Muscle of leg (tissue), 11 donors: ENCODE results near the gene BFSP2. TPM values are rescaled to one million over a fixed set of nuclear protein-coding genes. Genes with fewer than 3 reads are reported as not detected.

Experiments used
- DNase-seq: peaks from one replicate; pipeline ENCODE4 v3.0.0; 2013
- H3K27ac ChIP-seq: one replicate; pipeline ENCODE4 v1.5.1; 2013; ENCODE audit warnings: mild to moderate bottlenecking, low read length, control low read depth
- H3K27me3 ChIP-seq: one replicate; pipeline ENCODE4 v1.6.1; 2013; ENCODE audit warnings: low read length; ENCODE audit not compliant: control insufficient read depth, insufficient read depth
- H3K36me3 ChIP-seq: one replicate; pipeline ENCODE4 v1.6.1; 2013; ENCODE audit warnings: low read length; ENCODE audit not compliant: control insufficient read depth, insufficient read depth
- H3K4me1 ChIP-seq: one replicate; pipeline ENCODE4 v1.6.1; 2013; ENCODE audit warnings: low read length; ENCODE audit not compliant: control insufficient read depth, insufficient read depth
- H3K4me3 ChIP-seq: one replicate; pipeline ENCODE4 v1.5.1; 2013; ENCODE audit warnings: low read length, control low read depth
- H3K9me3 ChIP-seq: replicated peaks from 2 replicates; pipeline ENCODE4 v1.6.1; 2013; ENCODE audit warnings: low read depth, low read length; ENCODE audit not compliant: control insufficient read depth
- WGBS: methylation state at CpG from one replicate; pipeline ENCODE4 v1.1.5; 2013; ENCODE audit warnings: missing lambda C conversion rate; ENCODE audit not compliant: insufficient coverage; 5-methylcytosine and 5-hydroxymethylcytosine counted together
- polyA plus RNA-seq, 8 donors: library from polyadenylated mRNA; unstranded; fragments of 120-200 nt; gene quantifications; one replicate each; pipeline versions ENCODE4 v1.2.1 to v1.2.3, GENCODE V29; 2013; ENCODE audit warnings: inconsistent platforms in 1 of 8, low replicate concordance in 1 of 8; ENCODE audit not compliant: insufficient read length in 8 of 8, insufficient read depth in 1 of 8
- total RNA-seq: library from RNA; stranded (reverse); fragments of 120-200 nt; gene quantifications from one replicate; pipeline ENCODE4 v1.2.4, GENCODE V29; 2013

Gene BFSP2
- total and polyA plus RNA-seq, 9 donors = not detected

DNA sequence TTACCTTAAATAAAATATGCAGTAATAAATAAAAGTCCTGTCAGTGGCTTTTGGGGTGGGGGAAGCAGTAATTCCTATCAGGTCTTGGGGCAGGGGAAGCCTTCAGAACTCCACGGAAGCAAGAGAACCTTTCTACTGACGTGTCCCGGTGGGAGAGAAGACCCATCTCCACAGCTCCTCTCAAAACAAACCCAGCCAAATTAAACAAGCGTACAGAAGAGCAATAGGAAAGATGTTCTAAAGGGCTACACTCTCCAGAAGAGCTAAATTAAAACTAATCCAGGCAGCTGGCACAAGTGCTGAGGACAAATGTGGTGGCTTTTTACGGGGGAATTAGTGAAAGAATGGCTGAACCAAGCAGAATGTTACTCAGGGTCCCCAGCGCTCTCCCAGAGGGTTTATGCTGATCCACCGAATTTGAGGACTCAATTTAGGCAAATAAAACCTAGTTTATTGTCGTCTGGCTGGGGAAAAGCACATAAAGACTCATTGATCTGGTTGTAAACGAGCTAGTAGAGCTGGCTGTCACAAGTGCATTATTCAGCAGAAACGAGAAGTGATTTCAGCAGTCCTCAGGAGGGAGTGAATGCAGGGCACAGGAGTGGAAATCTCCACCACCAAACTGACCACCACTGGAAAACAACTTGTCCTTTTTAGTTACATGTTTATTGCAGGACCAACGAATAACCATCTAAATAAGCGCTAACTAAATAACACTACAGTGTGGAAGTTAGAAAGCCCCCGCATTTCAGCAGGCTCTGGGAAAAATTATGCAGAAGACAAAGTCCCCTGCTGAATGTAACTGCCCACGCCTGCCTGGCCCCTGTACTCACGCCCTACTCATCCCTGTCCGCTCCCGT lies 13.5 kb downstream of the BFSP2 start:
- Histone ChIP-seq H3K4me3 (no peak overlapping the region), H3K27ac (no peak overlapping the region), H3K9me3 (no peaks in the 10 kb centered on the region), H3K36me3 (no peaks in the 10 kb centered on the region), H3K4me1 (peaks cover 12% of the 10 kb centered on the region), H3K27me3 (peaks cover 10% of the 10 kb centered on the region)
- WGBS = 18% methylated on average over 10 of the region's 17 CpGs
- DNase-seq = peak; percentile 33

DNA sequence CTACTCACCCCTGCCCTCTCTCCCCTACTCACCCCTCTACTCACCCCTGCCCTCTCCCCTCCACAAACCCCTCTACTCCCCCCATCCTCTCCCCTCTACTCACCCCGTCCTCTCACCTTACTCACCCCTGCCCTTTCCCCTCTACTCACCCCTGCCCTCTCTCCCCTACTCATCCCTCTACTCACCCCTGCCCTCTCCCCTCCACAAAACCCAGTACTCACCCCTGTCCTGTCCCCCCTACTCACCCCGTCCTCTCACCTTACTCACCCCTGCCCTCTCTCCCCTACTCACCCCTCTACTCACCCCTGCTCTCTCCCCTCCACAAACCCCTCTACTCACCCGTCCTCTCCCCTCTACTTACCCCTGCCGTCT lies 14.2 kb downstream of the BFSP2 start:
- WGBS = 86% methylated on average over 4 of the region's 4 CpGs
- Histone ChIP-seq H3K36me3 (no peaks in the 10 kb centered on the region), H3K4me3 (no peak overlapping the region), H3K4me1 (peaks cover 12% of the 10 kb centered on the region), H3K9me3 (no peaks in the 10 kb centered on the region), H3K27me3 (peaks cover 10% of the 10 kb centered on the region), H3K27ac (no peak overlapping the region)
- DNase-seq = no peak

DNA sequence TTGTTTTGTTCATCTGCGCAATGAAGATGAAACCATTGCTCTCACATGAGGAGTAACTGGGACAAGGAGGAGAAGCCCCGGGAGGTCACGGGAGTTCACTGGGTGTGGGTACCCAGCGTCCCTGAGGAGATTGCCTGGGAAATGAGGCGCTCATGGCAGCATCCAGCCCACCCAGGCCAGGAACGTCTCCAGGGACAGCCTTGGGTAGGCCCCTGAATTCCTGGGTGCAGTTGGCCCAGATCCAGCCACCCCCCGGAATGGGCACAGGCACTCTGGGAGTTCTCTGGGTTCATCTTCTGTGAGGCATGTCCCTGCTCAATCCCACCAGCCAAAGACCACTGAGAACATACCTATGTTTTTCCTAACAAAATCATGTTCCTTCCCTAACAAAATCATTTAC lies 18.5 kb downstream of the BFSP2 start:
- WGBS = 86% methylated on average over 6 of the region's 7 CpGs
- H3K4me1 ChIP-seq = peaks cover 3% of the 10 kb centered on the region
- H3K27me3 ChIP-seq = no peaks in the 10 kb centered on the region
- H3K4me3 ChIP-seq = no peak overlapping the region
- no peaks in the 10 kb centered on the region for H3K36me3 ChIP-seq
- H3K9me3 ChIP-seq = no peaks in the 10 kb centered on the region
- DNase-seq = no peak
- no peak overlapping the region for H3K27ac ChIP-seq

DNA sequence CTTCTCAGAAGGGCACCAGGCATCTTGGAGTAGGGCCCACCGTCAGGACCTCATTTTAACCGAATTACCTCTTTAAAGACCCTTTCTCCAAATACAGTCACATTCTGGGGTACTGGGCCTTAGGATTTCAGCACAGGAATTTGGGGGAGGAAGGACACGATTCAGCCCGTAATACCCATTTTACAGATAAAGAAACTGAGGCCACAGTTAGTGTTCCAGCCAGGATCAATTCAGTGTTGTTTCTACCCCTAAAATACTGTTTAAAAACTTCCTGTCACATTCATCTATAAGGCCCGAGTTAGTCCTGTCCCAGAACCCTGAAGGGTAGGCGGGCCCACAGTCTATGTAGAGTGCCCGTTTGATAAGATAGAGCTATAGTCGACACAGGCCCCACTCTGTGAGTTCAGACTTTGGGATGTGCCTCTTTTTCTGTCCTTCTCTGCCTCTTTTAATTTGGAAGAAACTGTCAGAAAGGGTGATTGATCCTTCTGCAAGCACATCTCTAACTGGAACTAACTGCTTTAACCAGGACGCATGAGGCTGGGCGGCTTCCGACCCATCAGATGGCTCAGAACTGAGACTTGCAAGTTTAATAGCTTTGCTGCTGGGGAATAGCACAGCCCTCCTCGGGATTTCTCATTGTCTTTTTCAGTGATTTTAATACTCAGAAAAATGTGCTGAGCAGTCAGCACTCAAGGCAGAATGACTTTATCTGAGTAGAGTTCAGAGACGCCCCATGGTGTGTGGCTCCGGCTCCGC lies 19.5 kb downstream of the BFSP2 start:
- Histone ChIP-seq H3K36me3 (no peaks in the 10 kb centered on the region), H3K9me3 (no peaks in the 10 kb centered on the region), H3K4me3 (no peak overlapping the region), H3K4me1 (peaks cover 3% of the 10 kb centered on the region), H3K27ac (no peak overlapping the region), H3K27me3 (no peaks in the 10 kb centered on the region)
- 84% methylated on average over 9 of the region's 15 CpGs for WGBS
- DNase-seq = no peak

DNA sequence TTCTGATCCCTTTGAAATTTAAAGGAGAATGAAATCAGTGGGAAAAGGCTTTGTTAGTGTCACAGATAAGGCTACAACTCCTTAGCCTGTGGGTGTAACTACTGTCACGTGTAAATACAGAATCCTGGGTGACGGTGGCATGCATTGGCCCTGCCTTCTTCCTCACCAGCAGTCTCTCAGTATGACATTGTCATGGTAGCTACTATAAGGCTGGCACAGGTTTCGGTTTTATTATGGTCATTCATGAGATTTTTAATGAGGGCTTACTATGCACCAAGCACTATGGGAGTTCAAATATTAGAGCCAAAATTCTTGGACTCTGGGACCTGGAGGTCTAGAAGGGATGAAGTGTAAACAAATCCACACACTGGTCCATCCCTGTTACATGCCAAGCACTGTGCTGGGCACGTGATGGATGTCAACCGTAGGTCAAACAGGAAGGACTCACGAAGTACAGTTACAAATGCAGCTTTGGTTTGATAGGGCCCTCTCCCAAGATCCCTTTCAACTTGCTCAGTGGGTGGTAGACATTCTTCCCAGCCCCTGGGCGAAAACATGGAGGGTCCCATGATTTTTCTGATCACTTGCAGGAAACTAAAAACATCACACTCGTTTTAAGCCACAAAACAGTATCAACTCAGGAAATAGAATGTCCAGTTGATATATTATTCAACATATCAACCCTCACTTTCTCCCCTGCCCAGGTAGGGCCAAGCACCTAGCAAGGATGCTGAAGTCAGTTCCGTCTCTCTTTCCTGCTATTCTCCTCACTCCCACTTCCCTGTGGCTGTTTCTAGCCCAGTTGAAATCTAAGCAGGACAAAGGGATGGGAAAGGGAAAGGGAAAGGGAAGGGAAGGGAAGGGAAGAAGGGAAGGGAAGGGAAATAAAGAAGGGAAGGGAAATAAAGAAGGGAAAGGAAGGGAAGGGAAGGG lies 25.3 kb downstream of the BFSP2 start:
- WGBS = 60% methylated on average over 6 of the region's 9 CpGs
- DNase-seq = no peak
- Histone ChIP-seq H3K9me3 (no peaks in the 10 kb centered on the region), H3K27me3 (no peaks in the 10 kb centered on the region), H3K4me3 (no peak overlapping the region), H3K4me1 (peaks cover 3% of the 10 kb centered on the region), H3K36me3 (no peaks in the 10 kb centered on the region), H3K27ac (no peak overlapping the region)

DNA sequence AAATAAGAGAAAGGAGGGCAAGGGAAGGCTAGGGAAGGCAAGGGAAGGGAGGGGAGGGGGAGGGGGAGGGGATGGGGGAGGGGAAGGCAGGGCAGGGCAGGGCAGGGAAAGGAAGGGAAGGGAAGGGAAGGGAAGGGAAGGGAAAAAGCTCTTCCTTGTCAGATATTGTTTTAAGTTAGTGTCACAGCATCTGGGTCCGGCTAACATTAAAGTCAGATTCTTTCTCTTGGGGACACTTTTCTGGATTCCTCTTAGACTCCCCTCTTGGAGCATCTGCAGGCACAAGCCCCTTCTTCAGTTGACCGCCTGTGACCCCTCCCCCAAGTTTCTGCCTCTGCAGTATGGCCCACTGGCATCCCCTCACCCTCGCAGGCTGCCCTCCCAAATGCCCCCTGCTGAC lies 26.0 kb downstream of the BFSP2 start:
- no peaks in the 10 kb centered on the region for H3K36me3 ChIP-seq
- H3K4me1 ChIP-seq = peaks cover 3% of the 10 kb centered on the region
- 80% methylated on average over 2 of the region's 3 CpGs for WGBS
- H3K9me3 ChIP-seq = no peaks in the 10 kb centered on the region
- H3K27ac ChIP-seq = no peak overlapping the region
- no peaks in the 10 kb centered on the region for H3K27me3 ChIP-seq
- no peak overlapping the region for H3K4me3 ChIP-seq
- no peak for DNase-seq

DNA sequence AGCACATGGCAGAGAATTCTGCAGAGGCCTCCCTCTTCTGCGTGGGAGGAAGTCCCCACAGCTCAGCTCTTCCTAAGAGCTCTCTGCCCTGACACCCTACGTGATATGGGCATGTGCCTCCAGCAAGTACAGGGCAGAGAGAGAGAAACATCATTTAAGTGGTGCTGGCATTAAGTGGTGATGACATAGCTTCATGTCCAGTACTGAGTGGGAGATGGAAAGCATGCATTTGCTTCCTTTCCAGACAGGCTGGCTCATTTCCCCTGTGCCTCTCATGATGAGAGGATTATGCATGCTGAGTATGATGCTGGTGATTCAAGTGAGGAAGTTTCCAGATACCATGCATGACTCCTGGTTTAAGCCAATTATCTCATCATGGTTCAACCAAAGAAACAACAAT lies 26.9 kb downstream of the BFSP2 start:
- no peaks in the 10 kb centered on the region for H3K9me3 ChIP-seq
- no peak overlapping the region for H3K27ac ChIP-seq
- no peaks in the 10 kb centered on the region for H3K36me3 ChIP-seq
- no CpG with 5 or more reads among the region's 2 CpGs for WGBS
- H3K27me3 ChIP-seq = no peaks in the 10 kb centered on the region
- no peak overlapping the region for H3K4me3 ChIP-seq
- peaks cover 3% of the 10 kb centered on the region for H3K4me1 ChIP-seq
- DNase-seq = no peak

DNA sequence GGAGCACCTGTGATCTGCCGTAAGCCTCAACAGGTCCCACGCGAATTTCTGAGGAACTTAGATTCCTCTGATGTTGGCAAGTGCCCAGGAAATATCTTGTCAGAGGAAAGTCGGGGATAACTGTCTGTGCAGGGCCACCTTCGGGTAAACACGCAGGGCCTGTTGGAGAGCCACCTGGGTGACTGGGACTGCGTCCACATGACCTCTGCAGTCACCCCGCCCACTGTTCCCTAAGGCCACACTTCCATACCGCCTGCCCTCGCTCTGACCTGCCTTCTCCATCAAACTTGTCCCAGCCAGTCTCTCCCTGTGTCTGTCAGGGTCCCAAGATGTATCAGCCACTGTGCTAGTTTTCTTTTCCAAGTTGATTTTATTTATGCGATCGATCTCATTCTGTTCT lies 28.7 kb downstream of the BFSP2 start:
- Histone ChIP-seq H3K27ac (no peak overlapping the region), H3K4me3 (no peak overlapping the region), H3K27me3 (no peaks in the 10 kb centered on the region), H3K9me3 (no peaks in the 10 kb centered on the region), H3K4me1 (peaks cover 2% of the 10 kb centered on the region), H3K36me3 (no peaks in the 10 kb centered on the region)
- 38% methylated on average over 8 of the region's 12 CpGs for WGBS
- peak; percentile 14 for DNase-seq

DNA sequence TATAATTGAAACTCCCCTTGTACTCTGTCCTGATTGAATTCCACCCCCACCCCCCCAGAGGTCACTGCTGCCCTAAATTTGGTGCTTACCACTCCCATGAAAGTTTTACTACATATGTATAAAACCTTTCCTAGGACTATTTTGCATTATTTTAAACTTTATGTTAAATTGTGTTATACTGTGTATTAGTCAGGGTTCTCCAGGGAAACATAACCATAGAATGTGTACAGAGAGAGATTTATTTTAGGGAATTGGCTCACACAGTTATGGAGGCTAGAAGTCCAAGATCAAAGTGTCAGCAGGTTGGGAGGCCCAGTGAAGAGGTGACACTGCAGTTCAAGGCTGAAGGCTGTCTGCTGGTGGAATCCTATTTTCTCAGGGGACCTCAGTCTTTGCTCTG lies 29.2 kb downstream of the BFSP2 start:
- no peaks in the 10 kb centered on the region for H3K9me3 ChIP-seq
- no peak for DNase-seq
- no peak overlapping the region for H3K4me3 ChIP-seq
- H3K4me1 ChIP-seq = no peaks in the 10 kb centered on the region
- H3K36me3 ChIP-seq = no peaks in the 10 kb centered on the region
- H3K27ac ChIP-seq = no peak overlapping the region
- no peaks in the 10 kb centered on the region for H3K27me3 ChIP-seq

DNA sequence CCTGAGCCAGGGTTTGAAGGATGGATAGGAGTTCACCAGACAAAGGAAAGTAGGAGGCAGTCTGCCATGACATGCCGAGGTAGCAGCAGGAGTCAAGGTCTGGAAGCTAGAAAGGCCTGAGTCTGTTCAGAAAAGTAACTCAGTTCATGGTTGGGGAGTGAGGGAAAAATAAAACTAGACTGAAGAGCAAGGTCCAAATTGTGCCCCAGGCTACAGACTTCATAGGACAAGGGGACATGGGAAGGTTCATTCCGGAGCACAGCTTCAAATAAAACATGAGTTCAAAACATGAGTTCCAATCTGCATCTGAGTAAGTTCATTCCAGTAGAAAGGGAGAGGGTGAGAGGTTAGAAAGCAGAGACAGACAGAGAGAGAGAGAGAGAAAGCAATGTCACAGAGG lies 39.7 kb downstream of the BFSP2 start:
- Histone ChIP-seq H3K9me3 (no peaks in the 10 kb centered on the region), H3K4me1 (peaks cover 5% of the 10 kb centered on the region), H3K4me3 (no peak overlapping the region), H3K27ac (no peak overlapping the region), H3K27me3 (no peaks in the 10 kb centered on the region), H3K36me3 (no peaks in the 10 kb centered on the region)
- 79% methylated on average over 1 of the region's 2 CpGs for WGBS
- no peak for DNase-seq
